Naive thymus-derived CD4-positive, alpha-beta T cell (primary cell): ENCODE measurements around the gene BRINP1. TPM values are rescaled to one million over a fixed set of nuclear protein-coding genes. Genes with fewer than 3 reads are reported as not detected.
"Not testable (repeated sequence)": the region's sequence is repeated elsewhere in the genome, so short reads cannot be mapped to it uniquely, and the experiment has no call there.

Experiments
- ATAC-seq: fragments of 150-1000 bp; cut with Tn5 transposase; 2 replicates; pipeline ENCODE4 v1.10.0; 2021; ENCODE audit warnings: mild to moderate bottlenecking, moderate library complexity
- CTCF ChIA-PET: fragments of 350-600 bp; sonication (Branson Sonifier 250); formaldehyde crosslinking; loops from one replicate; lab custom pipeline; 2021; ENCODE audit warnings: antibody characterized with exemption; lab: Charles Lee
- POLR2A ChIA-PET: fragments of 350-600 bp; sonication (Branson Sonifier 250); formaldehyde crosslinking; loops from one replicate; lab custom pipeline; 2021; ENCODE audit warnings: antibody characterized with exemption, inconsistent platforms; lab: Charles Lee
- DNase-seq, 9 donors: peaks; one replicate each; pipeline versions ENCODE4 v3.0.0 to v3.0.0-alpha.2; 2020 to 2022; ENCODE audit warnings: mixed read lengths in 1 of 9
- H3K27ac ChIP-seq: one replicate; pipeline ENCODE4 v1.7.0; 2013; ENCODE audit warnings: mild to moderate bottlenecking, low read depth, low read length, moderate library complexity
- H3K27me3 ChIP-seq, 2 donors: one replicate each; pipeline ENCODE4 v1.7.0; 2013; ENCODE audit warnings: low read length in 2 of 2, mild to moderate bottlenecking in 2 of 2, moderate library complexity in 2 of 2; ENCODE audit not compliant: control insufficient read depth in 2 of 2, insufficient read depth in 2 of 2
- H3K36me3 ChIP-seq, 3 experiments: 1 replicate in 2 of 3; 2 replicates in 1 of 3; pipeline ENCODE4 v1.7.0; 2013; ENCODE audit warnings: low read length in 3 of 3, mild to moderate bottlenecking in 3 of 3, moderate library complexity in 1 of 3; ENCODE audit not compliant: insufficient read depth in 3 of 3, control insufficient read depth in 2 of 3
- H3K4me1 ChIP-seq, 2 donors: one replicate each; pipeline ENCODE4 v1.7.0; 2013; ENCODE audit warnings: low read length in 2 of 2, mild to moderate bottlenecking in 2 of 2, moderate library complexity in 1 of 2; ENCODE audit not compliant: control insufficient read depth in 2 of 2, insufficient read depth in 2 of 2
- H3K4me3 ChIP-seq: 2 replicates; pipeline ENCODE4 v1.7.0; 2013; ENCODE audit warnings: mild to moderate bottlenecking, low read length
- H3K9me3 ChIP-seq, 3 experiments: 1 replicate in 2 of 3; 2 replicates in 1 of 3; pipeline ENCODE4 v1.7.0; 2013; ENCODE audit warnings: low read length in 3 of 3; ENCODE audit not compliant: control insufficient read depth in 2 of 3
- H3K27ac Mint-ChIP-seq, 9 donors: one replicate each; pipeline ENCODE4 v1.8.0; 2020 to 2022; ENCODE audit warnings: mixed read lengths in 9 of 9, mild to moderate bottlenecking in 8 of 9, moderate library complexity in 5 of 9, inconsistent platforms in 2 of 9
- H3K27me3 Mint-ChIP-seq, 5 donors: one replicate each; pipeline ENCODE4 v1.8.0; 2021 to 2022; ENCODE audit warnings: mixed read lengths in 5 of 5, mild to moderate bottlenecking in 1 of 5
- H3K36me3 Mint-ChIP-seq, 5 donors: one replicate each; pipeline ENCODE4 v1.8.0; 2020 to 2022; ENCODE audit warnings: mixed read lengths in 5 of 5, mild to moderate bottlenecking in 3 of 5, inconsistent platforms in 1 of 5
- H3K4me1 Mint-ChIP-seq, 7 donors: one replicate each; pipeline ENCODE4 v1.8.0; 2020 to 2022; ENCODE audit warnings: mixed read lengths in 7 of 7, mild to moderate bottlenecking in 3 of 7, inconsistent platforms in 1 of 7
- H3K4me3 Mint-ChIP-seq, 10 donors: one replicate each; pipeline ENCODE4 v1.8.0; 2020 to 2022; ENCODE audit warnings: mild to moderate bottlenecking in 10 of 10, mixed read lengths in 10 of 10, moderate library complexity in 6 of 10, inconsistent platforms in 2 of 10
- H3K9me3 Mint-ChIP-seq, 11 donors: one replicate each; pipeline ENCODE4 v1.8.0; 2020 to 2022; ENCODE audit warnings: mixed read lengths in 11 of 11, mild to moderate bottlenecking in 4 of 11, inconsistent platforms in 1 of 11, moderate library complexity in 1 of 11
- intact Hi-C, 2 donors: fragments of 100-400 bp; cut with micrococcal nuclease; formaldehyde crosslinking; loops; one replicate each; pipeline ENCODE4 v1.15.1; 2023
- polyA plus RNA-seq, 2 donors: library from polyadenylated mRNA; unstranded; fragments of 300-500 nt; fragmentation: Illumina TruSeq; gene quantifications; one replicate each; pipeline ENCODE4 v1.2.3, GENCODE V29; 2021
- total RNA-seq, 6 experiments: library from RNA in 5 of 6; stranded (reverse) in 5 of 6; gene quantifications; 1 replicate in 5 of 6; 2 replicates in 1 of 6; pipeline ENCODE4 v1.2.3 and lab custom pipeline; 2021 to 2026

Gene BRINP1
- total and polyA plus RNA-seq, 7 experiments from 2014 or later, result not detected

DNA sequence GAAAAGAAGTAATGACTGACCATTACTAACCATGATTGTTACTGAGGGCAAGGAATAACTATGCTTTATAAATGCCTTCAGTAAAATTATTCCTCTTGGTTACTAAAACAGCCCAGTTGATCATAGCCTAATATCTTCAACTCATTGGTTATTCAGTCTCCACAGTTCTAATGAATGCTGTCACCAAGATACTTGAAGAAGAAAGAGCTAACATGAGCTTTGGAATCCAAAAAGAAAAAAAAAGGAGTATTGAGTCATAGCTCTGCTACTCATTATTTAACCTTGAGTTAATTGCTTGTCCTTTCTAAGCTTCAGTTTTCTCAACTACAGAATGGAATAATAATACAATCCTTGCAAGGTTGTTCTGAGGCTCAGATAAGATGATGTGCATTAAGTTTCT, 187.7 kb downstream of the BRINP1 start:
- no peaks in the 10 kb centered on the region for H3K4me1 ChIP-seq
- peaks cover 0 to 1% (median 0%) of the 10 kb centered on the region in 3 experiments for H3K9me3 ChIP-seq

GRCh38 chr9:119180897-119181296, 188.3 kb downstream of the BRINP1 start:
- H3K36me3 ChIP-seq, result no peaks in the 10 kb centered on the region
- peaks cover 0 to 16% (median 5%) of the 10 kb centered on the region in 11 donors for H3K9me3 Mint-ChIP-seq
- H3K4me3 ChIP-seq, result no peak overlapping the region
- intact Hi-C loops, result no loop called here
- no peak overlapping the region for H3K4me3 Mint-ChIP-seq
- H3K36me3 Mint-ChIP-seq, result no peaks in the 10 kb centered on the region
- DNase-seq (no peak), ATAC-seq (no peak)
- peaks cover 0 to 5% (median 0%) of the 10 kb centered on the region in 5 donors for H3K27me3 Mint-ChIP-seq
- H3K9me3 ChIP-seq, result no peaks in the 10 kb centered on the region
- H3K27me3 ChIP-seq, result no peaks in the 10 kb centered on the region
- no peak overlapping the region for H3K27ac Mint-ChIP-seq
- H3K27ac ChIP-seq, result no peak overlapping the region
- ChIA-PET CTCF (no interaction called here), POLR2A (no interaction called here)
- H3K4me1 Mint-ChIP-seq, result no peaks in the 10 kb centered on the region
- H3K4me1 ChIP-seq, result no peaks in the 10 kb centered on the region

More for the DNA sequence above, 187.7 kb downstream of the BRINP1 start:
- intact Hi-C loops, result no loop called here
- Mint-ChIP-seq H3K4me3 (no peak overlapping the region), H3K9me3 (peaks cover 0 to 15% (median 5%) of the 10 kb centered on the region in 11 donors), H3K27me3 (peaks cover 0 to 5% (median 0%) of the 10 kb centered on the region in 5 donors), H3K36me3 (no peaks in the 10 kb centered on the region), H3K27ac (no peak overlapping the region), H3K4me1 (no peaks in the 10 kb centered on the region)
- POLR2A ChIA-PET, result no interaction called here
- ATAC-seq, result no peak
- CTCF ChIA-PET, result no interaction called here
- Histone ChIP-seq H3K27me3 (no peaks in the 10 kb centered on the region), H3K27ac (no peak overlapping the region), H3K4me3 (no peak overlapping the region), H3K36me3 (no peaks in the 10 kb centered on the region)
- DNase-seq, result no peak

DNA sequence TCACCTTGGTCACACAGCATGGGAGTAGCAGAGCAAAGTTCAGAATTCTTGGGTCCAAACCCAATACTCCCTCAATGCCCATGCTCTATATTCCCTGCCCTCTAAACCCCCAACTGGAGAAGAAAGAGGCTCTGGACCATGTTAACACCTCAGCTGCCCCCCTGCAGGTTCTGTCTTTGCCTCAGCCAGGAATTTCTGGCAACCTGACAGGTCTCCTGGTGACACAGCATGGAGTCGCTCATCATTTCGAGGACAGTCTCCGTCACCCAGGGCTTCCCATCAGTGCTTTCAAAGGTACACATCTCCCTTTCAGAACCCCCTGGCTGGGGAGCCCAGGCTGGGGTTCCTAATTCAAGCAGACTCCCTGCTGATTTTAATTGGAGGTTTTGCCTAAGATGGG, 189.5 kb downstream of the BRINP1 start:
- H3K4me3 Mint-ChIP-seq, result no peak overlapping the region
- POLR2A ChIA-PET, result no interaction called here
- no peak overlapping the region for H3K27ac Mint-ChIP-seq
- Histone ChIP-seq H3K27me3 (no peaks in the 10 kb centered on the region), H3K27ac (no peak overlapping the region), H3K4me3 (no peak overlapping the region), H3K36me3 (no peaks in the 10 kb centered on the region), H3K4me1 (no peaks in the 10 kb centered on the region), H3K9me3 (no peaks in the 10 kb centered on the region)
- CTCF ChIA-PET, result no interaction called here
- H3K9me3 Mint-ChIP-seq, result peaks cover 0 to 17% (median 9%) of the 10 kb centered on the region in 11 donors
- peaks cover 0 to 5% (median 0%) of the 10 kb centered on the region in 5 donors for H3K27me3 Mint-ChIP-seq
- intact Hi-C loops, result no loop called here
- no peaks in the 10 kb centered on the region for H3K36me3 Mint-ChIP-seq
- no peak for ATAC-seq
- no peak for DNase-seq
- no peaks in the 10 kb centered on the region for H3K4me1 Mint-ChIP-seq

DNA sequence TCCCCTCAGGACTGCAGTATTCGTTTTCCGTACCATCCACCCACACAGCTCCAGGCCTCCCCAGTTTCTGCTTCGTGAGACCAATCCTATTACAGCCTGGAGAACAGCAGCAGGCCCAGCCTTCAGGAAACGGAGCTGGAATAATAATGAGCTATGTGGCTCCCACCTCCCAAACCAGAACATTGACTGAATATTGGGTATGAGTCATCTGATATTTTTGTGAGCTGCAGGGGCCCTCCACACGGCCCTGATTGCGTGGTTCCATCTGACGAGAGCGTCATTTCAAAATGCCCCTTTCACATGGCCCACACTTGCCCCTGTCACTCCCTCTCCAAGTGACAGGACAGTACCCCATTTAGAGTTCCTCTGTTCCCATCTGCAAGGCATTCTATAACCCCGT, 192.0 kb downstream of the BRINP1 start:
- ATAC-seq, result no peak
- intact Hi-C loops, result no loop called here
- no peaks in the 10 kb centered on the region for H3K27me3 Mint-ChIP-seq
- no peak overlapping the region for H3K27ac Mint-ChIP-seq
- ChIA-PET POLR2A (no interaction called here), CTCF (no interaction called here)
- Histone ChIP-seq H3K4me3 (no peak overlapping the region), H3K4me1 (no peaks in the 10 kb centered on the region), H3K9me3 (no peaks in the 10 kb centered on the region), H3K27me3 (no peaks in the 10 kb centered on the region), H3K27ac (no peak overlapping the region), H3K36me3 (no peaks in the 10 kb centered on the region)
- peaks cover 0 to 17% (median 6%) of the 10 kb centered on the region in 11 donors for H3K9me3 Mint-ChIP-seq
- H3K4me3 Mint-ChIP-seq, result no peak overlapping the region
- H3K4me1 Mint-ChIP-seq, result no peaks in the 10 kb centered on the region
- DNase-seq, result no peak
- H3K36me3 Mint-ChIP-seq, result no peaks in the 10 kb centered on the region

- Mint-ChIP-seq H3K4me3 (no peak overlapping the region), H3K4me1 (no peaks in the 10 kb centered on the region), H3K27ac (no peak overlapping the region), H3K36me3 (no peaks in the 10 kb centered on the region), H3K27me3 (no peaks in the 10 kb centered on the region), H3K9me3 (peaks cover 0 to 12% (median 3%) of the 10 kb centered on the region in 11 donors)
- H3K4me3 ChIP-seq, result no peak overlapping the region
- no peaks in the 10 kb centered on the region for H3K9me3 ChIP-seq
- intact Hi-C loops, result no loop called here
- ATAC-seq (no peak), DNase-seq (no peak)
- no peak overlapping the region for H3K27ac ChIP-seq
- no peaks in the 10 kb centered on the region for H3K4me1 ChIP-seq
- no peaks in the 10 kb centered on the region for H3K36me3 ChIP-seq
- POLR2A ChIA-PET, result no interaction called here
- no peaks in the 10 kb centered on the region for H3K27me3 ChIP-seq
- CTCF ChIA-PET, result no interaction called here
These were observed 193.7 kb downstream of the BRINP1 start for GRCh38 chr9:119175581-119175980.

GRCh38 chr9:119169222-119169621, 200.0 kb downstream of the BRINP1 start:
- ATAC-seq, H3K27ac ChIP-seq, CTCF ChIA-PET, H3K36me3 ChIP-seq, H3K9me3 ChIP-seq, POLR2A ChIA-PET, H3K4me1 Mint-ChIP-seq, H3K4me3 ChIP-seq, H3K4me1 ChIP-seq, H3K27ac Mint-ChIP-seq, H3K36me3 Mint-ChIP-seq, DNase-seq, H3K27me3 ChIP-seq, intact Hi-C loops, H3K4me3 Mint-ChIP-seq: not testable (repeated sequence)
- H3K27me3 Mint-ChIP-seq, result peaks cover 0 to 13% (median 7%) of the 10 kb centered on the region in 5 donors
- H3K9me3 Mint-ChIP-seq, result peaks cover 0 to 18% (median 4%) of the 10 kb centered on the region in 11 donors

DNA sequence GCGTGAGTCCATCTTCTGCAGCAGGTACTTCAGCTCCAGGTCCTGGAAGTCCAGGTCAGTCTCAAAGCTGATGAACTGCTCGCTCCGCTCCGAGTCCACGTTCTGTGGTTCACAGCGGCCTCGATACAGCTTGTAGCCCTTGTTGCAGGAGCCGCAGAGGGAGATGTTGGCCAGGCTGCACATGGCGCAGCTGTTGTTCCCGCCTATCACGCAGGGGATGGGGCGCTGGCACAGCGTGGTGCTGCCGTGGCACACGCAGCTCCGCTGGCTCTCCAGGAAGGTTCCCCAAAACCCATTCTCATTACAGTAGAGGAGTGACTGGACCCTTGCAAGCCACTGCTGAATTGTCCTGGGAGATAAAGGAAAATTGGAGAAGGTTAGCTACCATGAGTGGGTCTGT, 201.4 kb downstream of the BRINP1 start:
- Mint-ChIP-seq H3K4me3 (no peak overlapping the region), H3K9me3 (peaks cover 0 to 18% (median 4%) of the 10 kb centered on the region in 11 donors), H3K4me1 (no peaks in the 10 kb centered on the region), H3K27me3 (peaks cover 0 to 13% (median 7%) of the 10 kb centered on the region in 5 donors), H3K27ac (no peak overlapping the region), H3K36me3 (no peaks in the 10 kb centered on the region)
- Histone ChIP-seq H3K36me3 (no peaks in the 10 kb centered on the region), H3K27me3 (no peaks in the 10 kb centered on the region), H3K9me3 (no peaks in the 10 kb centered on the region), H3K27ac (no peak overlapping the region), H3K4me1 (no peaks in the 10 kb centered on the region), H3K4me3 (no peak overlapping the region)
- POLR2A ChIA-PET, result no interaction called here
- intact Hi-C loops, result no loop called here
- ATAC-seq (no peak), DNase-seq (no peak)
- CTCF ChIA-PET, result no interaction called here
